Measurements from ENCODE around the gene TSPOAP1.

The TSPOAP1 gene

GRCh38 chr17:58320570-58321323 is 7.8 kb downstream of the TSPOAP1 start:
- no peak overlapping the region for H3K27ac ChIP-seq
- TF ChIP-seq CTCF (conservative IDR thresholded peaks at IDR 0.05) (no peak), ZFX (IDR thresholded peaks at IDR 0.05) (no peak)

- TF ChIP-seq ZFX (IDR thresholded peaks at IDR 0.05): no peak
- TF ChIP-seq CTCF (conservative IDR thresholded peaks at IDR 0.05): no peak
- H3K27ac ChIP-seq: no peak overlapping the region
Observed at GRCh38 chr17:58320163-58320558, 8.4 kb downstream of the TSPOAP1 start.

- no peak for TF ChIP-seq CTCF (conservative IDR thresholded peaks at IDR 0.05)
- TF ChIP-seq ZFX (IDR thresholded peaks at IDR 0.05): no peak
- no peak overlapping the region for H3K27ac ChIP-seq
Observed at GRCh38 chr17:58319173-58320162, 9.1 kb downstream of the TSPOAP1 start.

- TF ChIP-seq ZFX (IDR thresholded peaks at IDR 0.05): no peak
- no peak for TF ChIP-seq CTCF (conservative IDR thresholded peaks at IDR 0.05)
Observed at GRCh38 chr17:58318627-58319172, 9.9 kb downstream of the TSPOAP1 start.

GRCh38 chr17:58318065-58318481 is 10.5 kb downstream of the TSPOAP1 start:
- H3K27ac ChIP-seq: no peak overlapping the region
- TF ChIP-seq ZFX (IDR thresholded peaks at IDR 0.05) (no peak), CTCF (conservative IDR thresholded peaks at IDR 0.05) (no peak)

More at GRCh38 chr17:58318627-58319172, 9.9 kb downstream of the TSPOAP1 start:
- no peak overlapping the region for H3K27ac ChIP-seq

- H3K27ac ChIP-seq: no peak overlapping the region
- TF ChIP-seq ZFX (IDR thresholded peaks at IDR 0.05) (no peak), CTCF (conservative IDR thresholded peaks at IDR 0.05) (peak; percentile 88)
Observed at GRCh38 chr17:58317421-58318064, 11.1 kb downstream of the TSPOAP1 start.
